Trophoblast cell (in vitro differentiated cells and primary cell): ENCODE results near the gene WHAMM.

ENCODE experiments used
- DNase-seq, 2 donors: peaks; one replicate each; pipeline ENCODE4 v3.0.0-alpha.2; 2016
- H2AFZ ChIP-seq: 2 replicates; pipeline ENCODE4 v1.6.1; 2013; ENCODE audit warnings: low read length, moderate library complexity, mild to moderate bottlenecking; ENCODE audit not compliant: insufficient read depth, poor library complexity
- H2AK5ac ChIP-seq: 2 replicates; pipeline ENCODE4 v1.6.1; 2013; ENCODE audit warnings: mild to moderate bottlenecking, low read length
- H2BK120ac ChIP-seq: 2 replicates; pipeline ENCODE4 v1.6.1; 2013; ENCODE audit warnings: low read length, mild to moderate bottlenecking, moderate library complexity; ENCODE audit not compliant: insufficient read depth, poor library complexity
- H2BK12ac ChIP-seq: 2 replicates; pipeline ENCODE4 v1.6.1; 2013; ENCODE audit warnings: mild to moderate bottlenecking, low read length, moderate library complexity
- H2BK5ac ChIP-seq: 2 replicates; pipeline ENCODE4 v1.6.1; 2013; ENCODE audit warnings: low read length, low read depth, moderate library complexity, mild to moderate bottlenecking; ENCODE audit not compliant: poor library complexity
- H3K14ac ChIP-seq: 2 replicates; pipeline ENCODE4 v1.6.1; 2013; ENCODE audit warnings: mild to moderate bottlenecking, low read length
- H3K18ac ChIP-seq: 2 replicates; pipeline ENCODE4 v1.6.1; 2013; ENCODE audit warnings: mild to moderate bottlenecking, low read length
- H3K23ac ChIP-seq: 2 replicates; pipeline ENCODE4 v1.6.1; 2013; ENCODE audit warnings: low read length
- H3K27ac ChIP-seq: 2 replicates; pipeline ENCODE4 v1.5.1; 2013; ENCODE audit warnings: low read depth, mild to moderate bottlenecking, inconsistent platforms, low read length, moderate library complexity
- H3K27me3 ChIP-seq: 2 replicates; pipeline ENCODE4 v1.6.1; 2013; ENCODE audit warnings: inconsistent platforms, mild to moderate bottlenecking, low read length, moderate library complexity; ENCODE audit not compliant: insufficient read depth
- H3K36me3 ChIP-seq, 2 experiments: 1 replicate in 1 of 2; 2 replicates in 1 of 2; pipeline ENCODE4 v1.6.1; 2013; ENCODE audit warnings: low read length in 2 of 2, mild to moderate bottlenecking in 2 of 2, moderate library complexity in 1 of 2; ENCODE audit not compliant: insufficient read depth in 2 of 2, control insufficient read depth in 1 of 2
- H3K4ac ChIP-seq: 2 replicates; pipeline ENCODE4 v1.6.1; 2013; ENCODE audit warnings: low read depth, mild to moderate bottlenecking, low read length, moderate library complexity
- H3K4me1 ChIP-seq, 2 experiments: 1 replicate in 1 of 2; 2 replicates in 1 of 2; pipeline ENCODE4 v1.6.1; 2013; ENCODE audit warnings: low read length in 2 of 2, mild to moderate bottlenecking in 2 of 2, moderate library complexity in 1 of 2; ENCODE audit not compliant: insufficient read depth in 2 of 2, control insufficient read depth in 1 of 2
- H3K4me2 ChIP-seq: 2 replicates; pipeline ENCODE4 v1.6.1; 2013; ENCODE audit warnings: inconsistent platforms, mild to moderate bottlenecking, low read length, moderate library complexity
- H3K4me3 ChIP-seq: 2 replicates; pipeline ENCODE4 v1.5.1; 2013; ENCODE audit warnings: mild to moderate bottlenecking, low read depth, low read length, inconsistent platforms
- H3K79me1 ChIP-seq: one replicate; pipeline ENCODE4 v1.6.1; 2013; ENCODE audit warnings: low read length
- H3K79me2 ChIP-seq: 2 replicates; pipeline ENCODE4 v1.6.1; 2013; ENCODE audit warnings: low read length, mild to moderate bottlenecking; ENCODE audit not compliant: control insufficient read depth, insufficient read depth, poor library complexity
- H3K9ac ChIP-seq: 2 replicates; pipeline ENCODE4 v1.6.1; 2013; ENCODE audit warnings: mild to moderate bottlenecking, low read length
- H3K9me3 ChIP-seq: 2 replicates; pipeline ENCODE4 v1.6.1; 2013; ENCODE audit warnings: low read depth, mild to moderate bottlenecking, control low read depth, inconsistent platforms, low read length; ENCODE audit not compliant: insufficient read depth
- H4K12ac ChIP-seq: 2 replicates; pipeline ENCODE4 v1.6.1; 2013; ENCODE audit warnings: low read depth, mild to moderate bottlenecking, low read length, moderate library complexity
- H4K8ac ChIP-seq: 2 replicates; pipeline ENCODE4 v1.6.1; 2013; ENCODE audit warnings: low read depth, mild to moderate bottlenecking, low read length, moderate library complexity
- H4K91ac ChIP-seq: one replicate; pipeline ENCODE4 v1.6.1; 2013; ENCODE audit warnings: low read depth, mild to moderate bottlenecking, low read length, moderate library complexity
- WGBS: extraction: QIAGEN DNeasy Blood & Tissue Kit; methylation state at CpG from one replicate; pipeline ENCODE4 v1.1.7; 2013; ENCODE audit warnings: missing lambda C conversion rate; ENCODE audit not compliant: insufficient read length, insufficient coverage; ENCODE audit errors: extremely low coverage; 5-methylcytosine and 5-hydroxymethylcytosine counted together

WHAMM gene

DNA sequence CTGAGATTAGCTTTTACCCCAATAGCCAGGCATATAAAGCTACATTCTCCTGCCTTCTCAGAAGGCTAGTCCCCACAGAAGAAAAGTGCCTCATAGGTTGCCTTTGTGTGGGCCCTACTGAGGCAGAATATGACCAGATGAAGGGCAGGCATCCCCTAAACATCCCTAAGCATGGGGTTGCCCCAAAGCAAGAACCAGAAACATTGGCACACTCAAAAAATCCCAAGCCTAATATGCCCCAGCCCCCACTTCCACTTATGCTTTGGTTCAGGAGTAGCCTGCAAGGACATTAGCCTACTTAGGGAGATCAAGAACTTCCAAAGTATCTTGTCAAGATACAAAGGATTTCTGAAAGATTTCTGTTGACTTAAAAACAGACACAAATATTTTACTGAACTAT lies 29.7 kb downstream of the WHAMM start:
- Histone ChIP-seq H3K4me1 (no peaks in the 10 kb centered on the region), H3K79me1 (no peaks in the 10 kb centered on the region), H4K91ac (no peak overlapping the region), H3K36me3 (peaks cover 15 to 25% of the 10 kb centered on the region in 2 experiments), H3K4me2 (no peak overlapping the region), H2BK120ac (no peak overlapping the region), H3K9me3 (peaks cover 1% of the 10 kb centered on the region), H2BK5ac (no peak overlapping the region), H4K12ac (no peak overlapping the region), H3K79me2 (no peaks in the 10 kb centered on the region), H3K9ac (no peak overlapping the region), H3K23ac (no peak overlapping the region), H3K18ac (no peak overlapping the region), H4K8ac (no peak overlapping the region), H2AK5ac (no peak overlapping the region), H3K4me3 (no peak overlapping the region), H3K4ac (no peak overlapping the region), H3K27ac (no peak overlapping the region), H2BK12ac (no peak overlapping the region), H3K14ac (no peak overlapping the region), H3K27me3 (no peaks in the 10 kb centered on the region), H2AFZ (no peak overlapping the region)
- DNase-seq, result no peak

DNA sequence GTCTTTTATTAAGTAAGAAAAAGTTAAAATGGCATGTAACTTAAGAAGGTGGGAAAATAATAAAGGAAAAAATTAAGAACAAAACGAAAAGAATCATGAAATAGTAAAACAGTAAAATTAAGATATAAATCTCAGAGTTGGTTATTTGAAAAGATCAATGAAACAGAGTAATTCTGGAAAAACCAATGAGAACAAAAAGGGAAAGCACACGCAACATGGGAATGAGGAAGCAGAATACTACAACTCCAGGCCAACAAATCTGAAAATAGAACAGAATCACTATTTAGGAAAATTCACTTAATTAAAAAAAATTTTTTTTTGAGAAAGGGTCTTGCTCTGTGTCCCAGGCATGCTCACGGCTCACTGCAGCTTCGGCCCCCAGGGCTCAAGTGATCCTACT lies 30.7 kb downstream of the WHAMM start:
- peaks cover 1% of the 10 kb centered on the region for H3K9me3 ChIP-seq
- no peak overlapping the region for H4K12ac ChIP-seq
- DNase-seq, result no peak
- no peak overlapping the region for H3K27ac ChIP-seq
- H4K91ac ChIP-seq, result no peak overlapping the region
- H3K4ac ChIP-seq, result no peak overlapping the region
- H3K4me2 ChIP-seq, result no peak overlapping the region
- no peaks in the 10 kb centered on the region for H3K27me3 ChIP-seq
- no peak overlapping the region for H3K4me3 ChIP-seq
- no peak overlapping the region for H3K9ac ChIP-seq
- no peak overlapping the region for H3K23ac ChIP-seq
- no peak overlapping the region for H2AK5ac ChIP-seq
- no peak overlapping the region for H3K14ac ChIP-seq
- no peak overlapping the region for H2BK12ac ChIP-seq
- no peak overlapping the region for H2BK120ac ChIP-seq
- WGBS, result no CpG with 5 or more reads among the region's 4 CpGs
- no peak overlapping the region for H3K18ac ChIP-seq
- no peaks in the 10 kb centered on the region for H3K79me1 ChIP-seq
- peaks cover 12 to 20% of the 10 kb centered on the region in 2 experiments for H3K36me3 ChIP-seq
- no peak overlapping the region for H2BK5ac ChIP-seq
- H4K8ac ChIP-seq, result no peak overlapping the region
- no peaks in the 10 kb centered on the region for H3K79me2 ChIP-seq
- H3K4me1 ChIP-seq, result no peaks in the 10 kb centered on the region
- no peak overlapping the region for H2AFZ ChIP-seq

DNA sequence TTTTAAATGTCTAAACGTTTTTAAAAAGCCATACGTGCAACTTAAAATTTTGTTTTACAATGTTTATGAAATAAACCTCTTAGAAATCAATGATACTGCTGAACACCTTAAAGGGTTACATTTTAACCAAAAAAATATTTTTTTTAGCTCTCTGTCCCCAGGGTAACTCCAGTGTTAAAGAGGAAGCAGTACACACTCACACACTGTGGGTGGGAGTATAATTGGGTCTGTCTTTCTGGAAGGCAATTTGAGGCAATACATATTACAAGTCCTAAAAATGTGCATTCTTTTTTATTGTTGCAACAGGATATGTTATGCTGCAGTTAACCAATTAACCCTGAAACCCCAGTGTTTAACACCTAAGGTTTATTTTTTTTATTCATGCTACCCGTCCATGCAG lies 34.1 kb downstream of the WHAMM start:
- Histone ChIP-seq H3K79me2 (no peaks in the 10 kb centered on the region), H3K27me3 (no peaks in the 10 kb centered on the region), H2BK5ac (no peak overlapping the region), H3K36me3 (no peaks in the 10 kb centered on the region), H4K8ac (no peak overlapping the region), H3K4me1 (no peaks in the 10 kb centered on the region), H2AK5ac (no peak overlapping the region), H3K4me3 (no peak overlapping the region), H3K9me3 (peaks cover 1% of the 10 kb centered on the region), H3K4ac (no peak overlapping the region), H3K9ac (no peak overlapping the region), H3K4me2 (no peak overlapping the region), H3K23ac (no peak overlapping the region), H2BK120ac (no peak overlapping the region), H4K12ac (no peak overlapping the region), H2AFZ (no peak overlapping the region), H3K79me1 (no peaks in the 10 kb centered on the region), H4K91ac (no peak overlapping the region), H2BK12ac (no peak overlapping the region), H3K27ac (no peak overlapping the region), H3K14ac (no peak overlapping the region), H3K18ac (no peak overlapping the region)
- no CpG with 5 or more reads among the region's 3 CpGs for WGBS
- DNase-seq, result no peak

DNA sequence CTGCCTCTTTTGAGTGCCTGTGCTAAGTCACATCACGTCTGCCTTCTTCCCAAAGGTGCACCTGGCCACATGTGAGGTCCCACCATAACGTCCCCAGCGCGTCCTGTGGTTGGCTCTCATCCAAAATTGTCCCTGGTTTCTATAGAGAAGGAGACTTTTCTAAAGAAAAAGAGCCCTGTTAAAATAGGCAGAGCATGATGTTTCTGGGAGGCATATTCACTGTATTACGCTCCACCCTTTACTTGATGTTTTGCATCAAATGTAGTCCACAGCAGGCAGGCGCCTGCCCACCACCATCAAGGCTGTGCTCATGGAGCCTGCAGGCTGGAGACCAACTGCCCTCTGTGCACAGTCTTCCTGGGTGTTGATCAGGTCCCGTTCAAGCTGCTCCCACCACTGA lies 36.3 kb downstream of the WHAMM start:
- Histone ChIP-seq H3K27me3 (no peaks in the 10 kb centered on the region), H3K14ac (no peak overlapping the region), H2BK5ac (no peak overlapping the region), H2BK12ac (no peak overlapping the region), H3K79me1 (no peaks in the 10 kb centered on the region), H3K9me3 (peaks cover 1% of the 10 kb centered on the region), H3K79me2 (no peaks in the 10 kb centered on the region), H2BK120ac (no peak overlapping the region), H4K8ac (no peak overlapping the region), H3K4me3 (no peak overlapping the region), H3K4ac (no peak overlapping the region), H4K12ac (no peak overlapping the region), H3K23ac (no peak overlapping the region), H3K18ac (no peak overlapping the region), H3K27ac (no peak overlapping the region), H3K4me2 (no peak overlapping the region), H4K91ac (no peak overlapping the region), H3K36me3 (no peaks in the 10 kb centered on the region), H3K4me1 (peaks cover 4 to 6% of the 10 kb centered on the region in 2 experiments), H3K9ac (no peak overlapping the region), H2AK5ac (no peak overlapping the region), H2AFZ (no peak overlapping the region)
- WGBS, result no CpG with 5 or more reads among the region's 7 CpGs
- DNase-seq, result no peak
